Progenitor cell of endocrine pancreas (in vitro differentiated cells): Measurements from ENCODE around the gene FAS. TPM values are rescaled to one million over a fixed set of nuclear protein-coding genes. Genes with fewer than 3 reads are reported as not detected.

Source experiments
- DNase-seq: peaks from one replicate; pipeline ENCODE4 v3.0.0; 2021; ENCODE audit warnings: low spot score; ENCODE audit not compliant: unreplicated experiment
- H3K27ac Mint-ChIP-seq: 2 replicates; pipeline ENCODE4 v1.8.0; 2021; ENCODE audit warnings: mild to moderate bottlenecking, moderate library complexity, mixed read lengths
- H3K27me3 Mint-ChIP-seq: 2 replicates; pipeline ENCODE4 v1.8.0; 2021; ENCODE audit warnings: mixed read lengths
- H3K36me3 Mint-ChIP-seq: 2 replicates; pipeline ENCODE4 v1.8.0; 2022; ENCODE audit warnings: mixed read lengths; ENCODE audit not compliant: insufficient read depth
- H3K4me1 Mint-ChIP-seq: 2 replicates; pipeline ENCODE4 v1.8.0; 2021; ENCODE audit warnings: low read depth, mixed read lengths
- H3K4me3 Mint-ChIP-seq: 2 replicates; pipeline ENCODE4 v1.8.0; 2021; ENCODE audit warnings: low read depth, mild to moderate bottlenecking, moderate library complexity, mixed read lengths
- H3K9me3 Mint-ChIP-seq: 2 replicates; pipeline ENCODE4 v1.8.0; 2021; ENCODE audit warnings: low read depth, mixed read lengths
- total RNA-seq: library from RNA; stranded (reverse); gene quantifications from 2 replicates; pipeline ENCODE4 v1.2.1, GENCODE V29; 2021
- TF ChIP-seq, protein P1 (sequence below): fragments of 200-600 bp; sonication (generic); IDR thresholded peaks from one replicate; pipeline ENCODE4 v1.5.0; 2021; ENCODE audit warnings: antibody characterized with exemption, mild to moderate bottlenecking; ENCODE audit not compliant: unreplicated experiment

The FAS gene
- total RNA-seq, 1 donor from 2014 or later = 1.9 TPM

DNA sequence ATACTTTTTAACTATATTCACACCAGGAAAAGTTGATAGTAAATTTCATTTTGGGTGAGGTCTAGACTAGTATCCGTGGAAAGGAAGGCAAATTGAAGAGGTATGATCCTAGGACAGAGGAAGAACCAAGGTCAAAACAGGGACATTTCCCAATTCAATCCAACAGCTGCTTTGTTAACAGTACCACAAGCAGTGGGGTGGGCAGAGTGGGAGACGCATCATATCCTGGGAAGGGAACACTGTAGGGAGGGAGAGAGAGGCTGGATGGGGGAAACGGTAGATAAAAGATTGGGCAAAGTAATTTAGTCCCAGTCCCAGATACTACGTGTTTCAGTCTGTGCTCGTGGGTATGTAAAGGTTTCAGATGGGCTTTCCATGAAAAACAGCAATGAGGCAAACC, 9.2 kb upstream of the FAS start:
- no peak overlapping the region for H3K27ac Mint-ChIP-seq
- peaks cover 9% of the 10 kb centered on the region for H3K4me1 Mint-ChIP-seq
- no peak for DNase-seq
- H3K27me3 Mint-ChIP-seq = peaks cover 11% of the 10 kb centered on the region
- TF ChIP-seq, protein P1, sequence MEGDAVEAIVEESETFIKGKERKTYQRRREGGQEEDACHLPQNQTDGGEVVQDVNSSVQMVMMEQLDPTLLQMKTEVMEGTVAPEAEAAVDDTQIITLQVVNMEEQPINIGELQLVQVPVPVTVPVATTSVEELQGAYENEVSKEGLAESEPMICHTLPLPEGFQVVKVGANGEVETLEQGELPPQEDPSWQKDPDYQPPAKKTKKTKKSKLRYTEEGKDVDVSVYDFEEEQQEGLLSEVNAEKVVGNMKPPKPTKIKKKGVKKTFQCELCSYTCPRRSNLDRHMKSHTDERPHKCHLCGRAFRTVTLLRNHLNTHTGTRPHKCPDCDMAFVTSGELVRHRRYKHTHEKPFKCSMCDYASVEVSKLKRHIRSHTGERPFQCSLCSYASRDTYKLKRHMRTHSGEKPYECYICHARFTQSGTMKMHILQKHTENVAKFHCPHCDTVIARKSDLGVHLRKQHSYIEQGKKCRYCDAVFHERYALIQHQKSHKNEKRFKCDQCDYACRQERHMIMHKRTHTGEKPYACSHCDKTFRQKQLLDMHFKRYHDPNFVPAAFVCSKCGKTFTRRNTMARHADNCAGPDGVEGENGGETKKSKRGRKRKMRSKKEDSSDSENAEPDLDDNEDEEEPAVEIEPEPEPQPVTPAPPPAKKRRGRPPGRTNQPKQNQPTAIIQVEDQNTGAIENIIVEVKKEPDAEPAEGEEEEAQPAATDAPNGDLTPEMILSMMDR = no peak
- no peak overlapping the region for H3K4me3 Mint-ChIP-seq
- H3K9me3 Mint-ChIP-seq = no peaks in the 10 kb centered on the region
- H3K36me3 Mint-ChIP-seq = no peaks in the 10 kb centered on the region

DNA sequence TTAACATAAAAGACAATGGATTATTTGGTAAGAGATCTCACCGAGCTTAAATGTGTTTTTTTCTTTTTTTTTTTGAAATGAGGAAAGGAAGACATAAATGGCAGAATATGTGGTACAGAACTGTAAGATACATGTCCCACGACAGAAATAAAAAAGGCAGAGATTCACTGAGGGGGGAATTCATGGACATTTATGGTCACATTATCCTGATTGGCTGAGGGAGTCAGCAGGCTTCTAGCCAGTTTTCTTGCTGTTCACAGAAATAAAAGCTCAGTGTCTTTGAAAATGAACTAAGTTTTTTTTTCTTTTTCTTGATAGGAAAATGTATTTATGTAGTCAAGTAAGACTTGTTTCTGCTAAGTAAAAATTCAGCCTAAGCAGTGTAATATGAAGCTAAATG, 8.2 kb upstream of the FAS start:
- TF ChIP-seq, protein P1 = no peak
- H3K27ac Mint-ChIP-seq = no peak overlapping the region
- peaks cover 9% of the 10 kb centered on the region for H3K4me1 Mint-ChIP-seq
- H3K36me3 Mint-ChIP-seq = no peaks in the 10 kb centered on the region
- peaks cover 11% of the 10 kb centered on the region for H3K27me3 Mint-ChIP-seq
- H3K9me3 Mint-ChIP-seq = no peaks in the 10 kb centered on the region
- no peak overlapping the region for H3K4me3 Mint-ChIP-seq
- no peak for DNase-seq

DNA sequence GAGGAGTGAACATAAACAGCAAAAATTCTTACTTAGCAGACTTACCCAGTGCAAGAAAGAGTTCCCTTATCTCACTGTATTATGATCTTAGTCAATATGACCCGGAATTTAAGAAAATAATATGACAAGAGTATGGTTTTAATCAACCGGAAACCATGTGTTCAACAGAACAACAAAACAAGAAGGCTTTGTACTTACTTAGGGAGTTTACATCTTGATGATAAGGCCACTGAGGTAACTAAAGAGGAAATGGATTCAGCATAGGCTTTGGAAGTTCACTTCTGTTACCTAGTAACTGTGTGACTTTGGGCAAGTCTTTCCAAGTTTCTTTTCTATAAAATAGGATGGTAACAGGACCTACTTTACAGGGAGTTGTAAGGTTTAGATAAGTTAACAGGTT, 7.4 kb upstream of the FAS start:
- Mint-ChIP-seq H3K4me3 (no peak overlapping the region), H3K27me3 (peaks cover 15% of the 10 kb centered on the region), H3K36me3 (no peaks in the 10 kb centered on the region), H3K27ac (no peak overlapping the region), H3K4me1 (peaks cover 9% of the 10 kb centered on the region), H3K9me3 (no peaks in the 10 kb centered on the region)
- TF ChIP-seq, protein P1 = no peak
- no peak for DNase-seq

DNA sequence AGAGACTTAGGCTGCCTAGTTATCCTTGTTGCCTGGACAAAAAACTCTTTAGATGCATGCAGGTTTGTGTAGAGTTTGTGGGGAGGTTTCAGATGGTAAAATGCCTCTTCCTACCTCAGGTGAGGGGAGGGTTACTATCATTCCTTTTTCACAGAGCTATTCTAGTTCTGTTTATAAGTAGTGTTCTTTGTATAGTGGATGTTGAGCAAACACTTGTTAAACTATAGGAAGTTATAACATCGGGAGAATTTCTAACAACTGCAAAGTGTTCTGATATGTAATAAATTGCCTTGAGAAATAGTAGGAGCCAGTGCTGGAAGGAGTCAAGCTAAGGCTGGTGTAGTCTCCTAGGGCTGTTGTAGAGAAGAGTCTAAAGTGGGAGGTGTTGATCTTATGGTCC, 6.7 kb upstream of the FAS start:
- H3K27me3 Mint-ChIP-seq = peaks cover 19% of the 10 kb centered on the region
- no peak overlapping the region for H3K27ac Mint-ChIP-seq
- H3K9me3 Mint-ChIP-seq = no peaks in the 10 kb centered on the region
- DNase-seq = no peak
- TF ChIP-seq, protein P1 = no peak
- H3K4me1 Mint-ChIP-seq = peaks cover 9% of the 10 kb centered on the region
- no peaks in the 10 kb centered on the region for H3K36me3 Mint-ChIP-seq
- H3K4me3 Mint-ChIP-seq = no peak overlapping the region

DNA sequence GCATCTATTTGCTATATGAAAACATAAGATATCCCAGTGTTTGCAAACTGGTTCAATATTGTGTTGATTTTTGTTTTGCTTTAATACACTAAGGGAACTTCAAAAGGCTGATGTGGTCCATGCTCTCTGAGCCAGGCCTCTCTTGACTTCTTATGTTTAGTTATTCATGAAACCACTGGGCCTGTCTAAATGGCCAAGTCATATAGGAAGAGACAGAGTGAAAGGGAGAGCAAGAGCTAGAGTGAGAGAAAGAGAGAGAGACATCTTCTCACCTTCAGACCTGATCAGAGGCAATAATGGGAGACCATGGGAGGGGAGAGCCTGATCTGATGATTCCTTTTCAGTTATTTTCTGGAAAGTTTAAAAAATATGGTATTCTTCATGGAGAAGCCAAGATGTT, 6.1 kb upstream of the FAS start:
- no peak for DNase-seq

More for the DNA sequence above, 6.1 kb upstream of the FAS start:
- Mint-ChIP-seq H3K27ac (no peak overlapping the region), H3K27me3 (peaks cover 21% of the 10 kb centered on the region), H3K4me3 (no peak overlapping the region), H3K4me1 (peaks cover 9% of the 10 kb centered on the region), H3K9me3 (no peaks in the 10 kb centered on the region), H3K36me3 (no peaks in the 10 kb centered on the region)
- TF ChIP-seq, protein P1 = no peak
